Skeletal muscle tissue (tissue), 4 donors: Measurements from ENCODE around the gene CCDC91. TPM values are rescaled to one million over a fixed set of nuclear protein-coding genes. Genes with fewer than 3 reads are reported as not detected.

ENCODE experiments used
- H3K27ac ChIP-seq: one replicate; pipeline ENCODE4 v1.7.0; 2013; ENCODE audit warnings: mild to moderate bottlenecking, low read depth, low read length, inconsistent platforms
- H3K27me3 ChIP-seq, 3 donors: one replicate each; pipeline ENCODE4 v1.7.0; 2013; ENCODE audit warnings: low read length in 3 of 3; ENCODE audit not compliant: control insufficient read depth in 3 of 3, insufficient read depth in 3 of 3
- H3K36me3 ChIP-seq, 3 donors: one replicate each; pipeline ENCODE4 v1.7.0; 2013; ENCODE audit warnings: low read length in 3 of 3; ENCODE audit not compliant: control insufficient read depth in 3 of 3, insufficient read depth in 3 of 3
- H3K4me1 ChIP-seq, 3 donors: one replicate each; pipeline ENCODE4 v1.7.0; 2013; ENCODE audit warnings: low read length in 3 of 3, mild to moderate bottlenecking in 3 of 3; ENCODE audit not compliant: control insufficient read depth in 3 of 3, insufficient read depth in 3 of 3
- H3K4me3 ChIP-seq, 3 donors: one replicate each; pipeline ENCODE4 v1.7.0; 2013; ENCODE audit warnings: low read length in 3 of 3
- H3K9ac ChIP-seq, 3 donors: one replicate each; pipeline ENCODE4 v1.7.0; 2013; ENCODE audit warnings: low read length in 3 of 3, mild to moderate bottlenecking in 3 of 3, moderate library complexity in 2 of 3, low read depth in 1 of 3
- H3K9me3 ChIP-seq, 3 donors: one replicate each; pipeline ENCODE4 v1.7.0; 2013; ENCODE audit warnings: low read length in 3 of 3; ENCODE audit not compliant: control insufficient read depth in 3 of 3
- total RNA-seq: library from RNA; depleted of rRNA; stranded (reverse); fragments of >200 nt; gene quantifications from one replicate; pipeline ENCODE4 v1.2.3, GENCODE V29; 2014
- donor health status: Osteomylitis.

CCDC91 gene
- total RNA-seq, 1 donor from 2014 or later, result 32.9 TPM

- H3K27ac ChIP-seq, result no peak overlapping the region
- H3K9me3 ChIP-seq, result no peaks in the 10 kb centered on the region
- H3K9ac ChIP-seq, result no peak overlapping the region
- H3K36me3 ChIP-seq, result no peaks in the 10 kb centered on the region
- H3K27me3 ChIP-seq, result no peaks in the 10 kb centered on the region
- no peaks in the 10 kb centered on the region for H3K4me1 ChIP-seq
- H3K4me3 ChIP-seq, result no peak overlapping the region
Measured at GRCh38 chr12:28484156-28484555, 293.9 kb downstream of the CCDC91 start.

GRCh38 chr12:28486521-28486920 lies 296.3 kb downstream of the CCDC91 start:
- Histone ChIP-seq H3K9ac (no peak overlapping the region), H3K9me3 (no peaks in the 10 kb centered on the region), H3K4me3 (no peak overlapping the region), H3K27ac (no peak overlapping the region), H3K27me3 (no peaks in the 10 kb centered on the region), H3K4me1 (no peaks in the 10 kb centered on the region), H3K36me3 (no peaks in the 10 kb centered on the region)

GRCh38 chr12:28489246-28489645 lies 299.0 kb downstream of the CCDC91 start:
- Histone ChIP-seq H3K9me3 (no peaks in the 10 kb centered on the region), H3K9ac (no peak overlapping the region), H3K4me1 (no peaks in the 10 kb centered on the region), H3K4me3 (no peak overlapping the region), H3K27me3 (no peaks in the 10 kb centered on the region), H3K36me3 (no peaks in the 10 kb centered on the region), H3K27ac (no peak overlapping the region)

- no peaks in the 10 kb centered on the region for H3K4me1 ChIP-seq
- no peak overlapping the region for H3K27ac ChIP-seq
- H3K27me3 ChIP-seq, result no peaks in the 10 kb centered on the region
- no peaks in the 10 kb centered on the region for H3K9me3 ChIP-seq
- H3K36me3 ChIP-seq, result no peaks in the 10 kb centered on the region
- H3K9ac ChIP-seq, result no peak overlapping the region
- H3K4me3 ChIP-seq, result no peak overlapping the region
Measured at GRCh38 chr12:28497889-28498411, 307.7 kb downstream of the CCDC91 start.

- no peak overlapping the region for H3K27ac ChIP-seq
- no peaks in the 10 kb centered on the region for H3K9me3 ChIP-seq
- H3K27me3 ChIP-seq, result no peaks in the 10 kb centered on the region
- no peaks in the 10 kb centered on the region for H3K4me1 ChIP-seq
- H3K9ac ChIP-seq, result no peak overlapping the region
- H3K36me3 ChIP-seq, result no peaks in the 10 kb centered on the region
- no peak overlapping the region for H3K4me3 ChIP-seq
Measured at GRCh38 chr12:28498850-28499249, 308.6 kb downstream of the CCDC91 start.

GRCh38 chr12:28500373-28501024 lies 310.2 kb downstream of the CCDC91 start:
- H3K9ac ChIP-seq, result no peak overlapping the region
- H3K27ac ChIP-seq, result no peak overlapping the region
- H3K4me3 ChIP-seq, result no peak overlapping the region
- H3K9me3 ChIP-seq, result no peaks in the 10 kb centered on the region
- no peaks in the 10 kb centered on the region for H3K27me3 ChIP-seq
- H3K4me1 ChIP-seq, result no peaks in the 10 kb centered on the region
- H3K36me3 ChIP-seq, result no peaks in the 10 kb centered on the region

- Histone ChIP-seq H3K27me3 (no peaks in the 10 kb centered on the region), H3K4me3 (no peak overlapping the region), H3K9ac (no peak overlapping the region), H3K36me3 (no peaks in the 10 kb centered on the region), H3K9me3 (no peaks in the 10 kb centered on the region), H3K27ac (no peak overlapping the region), H3K4me1 (peaks cover 0 to 5% (median 0%) of the 10 kb centered on the region in 3 donors)
Measured at GRCh38 chr12:28506271-28506670, 316.0 kb downstream of the CCDC91 start.

GRCh38 chr12:28507033-28507432 lies 316.8 kb downstream of the CCDC91 start:
- Histone ChIP-seq H3K9ac (no peak overlapping the region), H3K27me3 (no peaks in the 10 kb centered on the region), H3K36me3 (no peaks in the 10 kb centered on the region), H3K27ac (no peak overlapping the region), H3K4me3 (no peak overlapping the region), H3K9me3 (no peaks in the 10 kb centered on the region), H3K4me1 (peaks cover 0 to 5% (median 0%) of the 10 kb centered on the region in 3 donors)

- Histone ChIP-seq H3K27ac (no peak overlapping the region), H3K4me1 (peaks cover 0 to 5% (median 0%) of the 10 kb centered on the region in 3 donors), H3K36me3 (no peaks in the 10 kb centered on the region), H3K27me3 (no peaks in the 10 kb centered on the region), H3K9ac (no peak overlapping the region), H3K9me3 (no peaks in the 10 kb centered on the region), H3K4me3 (no peak overlapping the region)
Measured at GRCh38 chr12:28507867-28508266, 317.6 kb downstream of the CCDC91 start.

- Histone ChIP-seq H3K9ac (no peak overlapping the region), H3K27me3 (no peaks in the 10 kb centered on the region), H3K36me3 (no peaks in the 10 kb centered on the region), H3K4me1 (no peaks in the 10 kb centered on the region), H3K27ac (no peak overlapping the region), H3K9me3 (no peaks in the 10 kb centered on the region), H3K4me3 (no peak overlapping the region)
Measured at GRCh38 chr12:28512406-28512805, 322.1 kb downstream of the CCDC91 start.
